SK-N-SH treated with all-trans-retinoic acid at 6 μM for 48 hours (cell line): ENCODE data around the gene GPR153.

Source experiments
- ATAC-seq: fragments of 200-7000 bp; cut with Tn5 transposase; 3 replicates; pipeline ENCODE4 v1.9.1; 2020; ENCODE audit warnings: mild to moderate bottlenecking, moderate library complexity
- ARNTL ChIP-seq: fragments of 450-650 bp; formaldehyde crosslinking; IDR thresholded peaks from 2 replicates; pipeline ENCODE4 v1.5.0; 2020; ENCODE audit warnings: low read depth, mild to moderate bottlenecking, moderate library complexity, borderline replicate concordance
- BACH2 ChIP-seq: fragments of 250-450 bp; sonication (Bioruptor Pico); IDR thresholded peaks from 2 replicates; pipeline ENCODE4 v1.9.0; 2021; ENCODE audit warnings: mild to moderate bottlenecking, borderline replicate concordance
- CSDC2 ChIP-seq: fragments of 250-450 bp; sonication (Bioruptor Pico); IDR thresholded peaks from 2 replicates; pipeline ENCODE4 v1.5.0; 2020; ENCODE audit warnings: mild to moderate bottlenecking, moderate library complexity
- ESRRG ChIP-seq: fragments of 250-450 bp; sonication (Bioruptor Pico); IDR thresholded peaks from 2 replicates; pipeline ENCODE4 v1.6.1; 2021; ENCODE audit warnings: mild to moderate bottlenecking
- GLIS3 ChIP-seq: fragments of 250-450 bp; sonication (Bioruptor Pico); IDR thresholded peaks from 2 replicates; pipeline ENCODE4 v1.5.0; 2020; ENCODE audit warnings: mild to moderate bottlenecking, moderate library complexity
- ISL1 ChIP-seq: fragments of 250-450 bp; sonication (Bioruptor Pico); IDR thresholded peaks from 2 replicates; pipeline ENCODE4 v2.1.2; 2022; ENCODE audit warnings: mild to moderate bottlenecking, moderate library complexity
- OSR1 ChIP-seq: fragments of 250-450 bp; sonication (Bioruptor Pico); IDR thresholded peaks from 2 replicates; pipeline ENCODE4 v1.8.0; 2022; ENCODE audit warnings: moderate library complexity, mild to moderate bottlenecking, inconsistent platforms
- PPARA ChIP-seq: fragments of 250-450 bp; sonication (Bioruptor Pico); IDR thresholded peaks from 2 replicates; pipeline ENCODE4 v1.5.0; 2020; ENCODE audit warnings: mild to moderate bottlenecking, borderline replicate concordance
- RARB ChIP-seq: fragments of 250-450 bp; sonication (Bioruptor Pico); IDR thresholded peaks from 2 replicates; pipeline ENCODE4 v1.8.0; 2021; ENCODE audit warnings: mild to moderate bottlenecking, moderate library complexity
- SNAI2 ChIP-seq: fragments of 250-450 bp; sonication (Bioruptor Pico); IDR thresholded peaks from 2 replicates; pipeline ENCODE4 v1.5.0; 2020; ENCODE audit warnings: mild to moderate bottlenecking, moderate library complexity
- TCF4 ChIP-seq: fragments of 250-450 bp; sonication (Bioruptor Pico); IDR thresholded peaks from 2 replicates; pipeline ENCODE4 v1.8.0; 2021; ENCODE audit warnings: mild to moderate bottlenecking, moderate library complexity, borderline replicate concordance
- TOX ChIP-seq: fragments of 250-450 bp; sonication (Bioruptor Pico); IDR thresholded peaks from 2 replicates; pipeline ENCODE4 v1.8.0; 2021; ENCODE audit warnings: mild to moderate bottlenecking, moderate library complexity, borderline replicate concordance
- ZFP3 ChIP-seq: fragments of 250-450 bp; sonication (Bioruptor Pico); IDR thresholded peaks from 2 replicates; pipeline ENCODE4 v1.5.0; 2020; ENCODE audit warnings: mild to moderate bottlenecking, moderate library complexity
- ZFP30 ChIP-seq: fragments of 450-650 bp; formaldehyde crosslinking; IDR thresholded peaks from 2 replicates; pipeline ENCODE4 v1.5.0; 2022; ENCODE audit warnings: mild to moderate bottlenecking, moderate library complexity
- ZNF565 ChIP-seq: fragments of 450-650 bp; formaldehyde crosslinking; conservative IDR thresholded peaks from 2 replicates; pipeline ENCODE4 v1.5.0; 2020; ENCODE audit warnings: low read depth, mild to moderate bottlenecking, moderate library complexity
- ZNF70 ChIP-seq: fragments of 450-650 bp; formaldehyde crosslinking; IDR thresholded peaks from 2 replicates; pipeline ENCODE4 v1.5.0; 2020; ENCODE audit warnings: mild to moderate bottlenecking, moderate library complexity
- ZNF8 ChIP-seq: fragments of 450-650 bp; formaldehyde crosslinking; IDR thresholded peaks from 2 replicates; pipeline ENCODE4 v1.5.0; 2020; ENCODE audit warnings: mild to moderate bottlenecking, moderate library complexity
- TF ChIP-seq, protein P1 (sequence below): fragments of 250-450 bp; sonication (Bioruptor Pico); IDR thresholded peaks from 2 replicates; pipeline ENCODE4 v1.5.1; 2021; ENCODE audit warnings: mild to moderate bottlenecking, moderate library complexity
- TF ChIP-seq, protein P2 (sequence below): fragments of 250-450 bp; sonication (Bioruptor Pico); IDR thresholded peaks from 2 replicates; pipeline ENCODE4 v1.5.1; 2020; ENCODE audit warnings: low read depth, mild to moderate bottlenecking, moderate library complexity
- TF ChIP-seq, protein P3 (sequence below): fragments of 250-450 bp; sonication (Bioruptor Pico); IDR thresholded peaks from 2 replicates; pipeline ENCODE4 v1.5.0; 2020; ENCODE audit warnings: mild to moderate bottlenecking, moderate library complexity
- TF ChIP-seq, protein P4 (sequence below): fragments of 250-450 bp; sonication (Bioruptor Pico); IDR thresholded peaks from 2 replicates; pipeline ENCODE4 v1.8.0; 2021; ENCODE audit warnings: low read depth, mild to moderate bottlenecking, moderate library complexity, borderline replicate concordance
- TF ChIP-seq, protein P5 (sequence below): fragments of 250-450 bp; sonication (Bioruptor Pico); IDR thresholded peaks from 2 replicates; pipeline ENCODE4 v1.8.0; 2020; ENCODE audit warnings: mild to moderate bottlenecking, moderate library complexity, borderline replicate concordance

GPR153 gene

DNA sequence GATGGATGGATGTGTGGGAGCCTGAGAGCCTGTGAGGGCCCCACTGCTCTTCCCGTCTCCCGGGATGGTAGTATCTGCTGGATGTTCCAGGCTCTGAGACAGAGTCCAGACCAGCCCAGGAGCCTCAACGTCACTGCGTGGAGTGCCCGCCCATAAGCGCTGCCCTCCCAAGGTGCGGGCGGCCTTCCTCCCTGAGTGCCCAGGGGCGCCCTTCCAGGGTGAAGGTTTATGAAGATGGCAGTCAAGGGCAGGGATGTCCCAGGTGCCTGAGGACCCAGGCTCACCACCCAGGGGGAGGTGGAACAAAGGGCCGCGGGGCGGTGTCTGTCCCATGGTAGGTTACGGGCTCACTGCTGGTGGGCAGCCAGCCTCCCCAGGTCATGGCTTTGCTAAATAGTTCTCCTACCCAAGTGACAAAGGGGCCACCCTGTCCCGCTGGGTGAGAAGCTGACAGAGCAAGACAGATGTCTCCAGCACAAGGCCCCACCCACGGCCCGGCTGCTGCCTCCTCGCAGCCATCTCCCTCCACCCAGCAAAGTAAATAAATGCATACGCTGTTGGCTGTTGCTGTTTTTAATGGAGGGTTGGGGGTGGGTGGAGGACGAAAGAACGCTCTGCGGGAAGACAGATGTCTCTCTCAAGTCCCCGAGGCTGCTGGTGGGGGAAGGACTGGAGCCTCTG lies 9.0 kb upstream of the GPR153 start (continued):
- TF ChIP-seq, protein P1, sequence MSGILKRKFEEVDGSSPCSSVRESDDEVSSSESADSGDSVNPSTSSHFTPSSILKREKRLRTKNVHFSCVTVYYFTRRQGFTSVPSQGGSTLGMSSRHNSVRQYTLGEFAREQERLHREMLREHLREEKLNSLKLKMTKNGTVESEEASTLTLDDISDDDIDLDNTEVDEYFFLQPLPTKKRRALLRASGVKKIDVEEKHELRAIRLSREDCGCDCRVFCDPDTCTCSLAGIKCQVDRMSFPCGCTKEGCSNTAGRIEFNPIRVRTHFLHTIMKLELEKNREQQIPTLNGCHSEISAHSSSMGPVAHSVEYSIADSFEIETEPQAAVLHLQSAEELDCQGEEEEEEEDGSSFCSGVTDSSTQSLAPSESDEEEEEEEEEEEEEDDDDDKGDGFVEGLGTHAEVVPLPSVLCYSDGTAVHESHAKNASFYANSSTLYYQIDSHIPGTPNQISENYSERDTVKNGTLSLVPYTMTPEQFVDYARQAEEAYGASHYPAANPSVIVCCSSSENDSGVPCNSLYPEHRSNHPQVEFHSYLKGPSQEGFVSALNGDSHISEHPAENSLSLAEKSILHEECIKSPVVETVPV (CRISPR knock-in tag), result no peak
- no peak for TF ChIP-seq ARNTL
- TF ChIP-seq, protein P2, sequence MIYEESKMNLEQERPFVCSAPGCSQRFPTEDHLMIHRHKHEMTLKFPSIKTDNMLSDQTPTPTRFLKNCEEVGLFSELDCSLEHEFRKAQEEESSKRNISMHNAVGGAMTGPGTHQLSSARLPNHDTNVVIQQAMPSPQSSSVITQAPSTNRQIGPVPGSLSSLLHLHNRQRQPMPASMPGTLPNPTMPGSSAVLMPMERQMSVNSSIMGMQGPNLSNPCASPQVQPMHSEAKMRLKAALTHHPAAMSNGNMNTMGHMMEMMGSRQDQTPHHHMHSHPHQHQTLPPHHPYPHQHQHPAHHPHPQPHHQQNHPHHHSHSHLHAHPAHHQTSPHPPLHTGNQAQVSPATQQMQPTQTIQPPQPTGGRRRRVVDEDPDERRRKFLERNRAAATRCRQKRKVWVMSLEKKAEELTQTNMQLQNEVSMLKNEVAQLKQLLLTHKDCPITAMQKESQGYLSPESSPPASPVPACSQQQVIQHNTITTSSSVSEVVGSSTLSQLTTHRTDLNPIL, result no peak
- TF ChIP-seq OSR1 (CRISPR knock-in tag), result no peak
- no peak for TF ChIP-seq PPARA (CRISPR knock-in tag)

DNA sequence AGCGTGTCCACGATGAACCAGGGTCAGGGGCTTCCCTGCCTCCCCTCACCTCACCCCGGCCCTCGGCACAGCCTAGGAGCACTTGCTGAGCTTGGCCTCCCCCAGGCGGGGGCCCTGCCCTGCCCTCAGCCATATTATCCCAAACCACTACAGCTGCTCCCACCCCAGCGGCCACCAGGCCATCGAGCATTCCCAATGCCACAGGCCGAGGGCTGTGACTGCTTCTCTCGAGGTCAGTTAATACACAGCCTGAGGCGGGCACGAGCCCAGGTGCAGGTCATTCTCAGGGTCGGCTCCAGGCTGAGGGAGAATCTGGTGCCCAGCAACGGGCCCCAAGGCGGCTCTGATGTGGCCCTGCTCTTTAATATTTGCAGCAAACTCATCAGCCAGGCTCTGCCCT lies 8.4 kb upstream of the GPR153 start:
- ATAC-seq, result no peak
- TF ChIP-seq GLIS3 (CRISPR knock-in tag) (no peak), ZFP30 (no peak), RARB (CRISPR knock-in tag) (no peak), CSDC2 (CRISPR knock-in tag) (no peak), ZFP3 (CRISPR knock-in tag) (no peak), BACH2 (CRISPR knock-in tag) (no peak), TOX (CRISPR knock-in tag) (no peak), ZNF565 (CRISPR knock-in tag) (no peak), PPARA (CRISPR knock-in tag) (no peak), ISL1 (CRISPR knock-in tag) (no peak), ESRRG (CRISPR knock-in tag) (no peak), TCF4 (CRISPR knock-in tag) (no peak), SNAI2 (CRISPR knock-in tag) (no peak), ZNF70 (CRISPR knock-in tag) (no peak), ZNF8 (no peak)
- TF ChIP-seq, protein P1 (CRISPR knock-in tag), result no peak
- TF ChIP-seq, protein P3, sequence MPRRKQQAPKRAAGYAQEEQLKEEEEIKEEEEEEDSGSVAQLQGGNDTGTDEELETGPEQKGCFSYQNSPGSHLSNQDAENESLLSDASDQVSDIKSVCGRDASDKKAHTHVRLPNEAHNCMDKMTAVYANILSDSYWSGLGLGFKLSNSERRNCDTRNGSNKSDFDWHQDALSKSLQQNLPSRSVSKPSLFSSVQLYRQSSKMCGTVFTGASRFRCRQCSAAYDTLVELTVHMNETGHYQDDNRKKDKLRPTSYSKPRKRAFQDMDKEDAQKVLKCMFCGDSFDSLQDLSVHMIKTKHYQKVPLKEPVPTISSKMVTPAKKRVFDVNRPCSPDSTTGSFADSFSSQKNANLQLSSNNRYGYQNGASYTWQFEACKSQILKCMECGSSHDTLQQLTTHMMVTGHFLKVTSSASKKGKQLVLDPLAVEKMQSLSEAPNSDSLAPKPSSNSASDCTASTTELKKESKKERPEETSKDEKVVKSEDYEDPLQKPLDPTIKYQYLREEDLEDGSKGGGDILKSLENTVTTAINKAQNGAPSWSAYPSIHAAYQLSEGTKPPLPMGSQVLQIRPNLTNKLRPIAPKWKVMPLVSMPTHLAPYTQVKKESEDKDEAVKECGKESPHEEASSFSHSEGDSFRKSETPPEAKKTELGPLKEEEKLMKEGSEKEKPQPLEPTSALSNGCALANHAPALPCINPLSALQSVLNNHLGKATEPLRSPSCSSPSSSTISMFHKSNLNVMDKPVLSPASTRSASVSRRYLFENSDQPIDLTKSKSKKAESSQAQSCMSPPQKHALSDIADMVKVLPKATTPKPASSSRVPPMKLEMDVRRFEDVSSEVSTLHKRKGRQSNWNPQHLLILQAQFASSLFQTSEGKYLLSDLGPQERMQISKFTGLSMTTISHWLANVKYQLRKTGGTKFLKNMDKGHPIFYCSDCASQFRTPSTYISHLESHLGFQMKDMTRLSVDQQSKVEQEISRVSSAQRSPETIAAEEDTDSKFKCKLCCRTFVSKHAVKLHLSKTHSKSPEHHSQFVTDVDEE (CRISPR knock-in tag), result no peak
- TF ChIP-seq, protein P4, sequence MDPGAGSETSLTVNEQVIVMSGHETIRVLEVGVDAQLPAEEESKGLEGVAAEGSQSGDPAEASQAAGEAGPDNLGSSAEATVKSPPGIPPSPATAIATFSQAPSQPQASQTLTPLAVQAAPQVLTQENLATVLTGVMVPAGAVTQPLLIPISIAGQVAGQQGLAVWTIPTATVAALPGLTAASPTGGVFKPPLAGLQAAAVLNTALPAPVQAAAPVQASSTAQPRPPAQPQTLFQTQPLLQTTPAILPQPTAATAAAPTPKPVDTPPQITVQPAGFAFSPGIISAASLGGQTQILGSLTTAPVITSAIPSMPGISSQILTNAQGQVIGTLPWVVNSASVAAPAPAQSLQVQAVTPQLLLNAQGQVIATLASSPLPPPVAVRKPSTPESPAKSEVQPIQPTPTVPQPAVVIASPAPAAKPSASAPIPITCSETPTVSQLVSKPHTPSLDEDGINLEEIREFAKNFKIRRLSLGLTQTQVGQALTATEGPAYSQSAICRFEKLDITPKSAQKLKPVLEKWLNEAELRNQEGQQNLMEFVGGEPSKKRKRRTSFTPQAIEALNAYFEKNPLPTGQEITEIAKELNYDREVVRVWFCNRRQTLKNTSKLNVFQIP (CRISPR knock-in tag), result no peak
- TF ChIP-seq, protein P5, sequence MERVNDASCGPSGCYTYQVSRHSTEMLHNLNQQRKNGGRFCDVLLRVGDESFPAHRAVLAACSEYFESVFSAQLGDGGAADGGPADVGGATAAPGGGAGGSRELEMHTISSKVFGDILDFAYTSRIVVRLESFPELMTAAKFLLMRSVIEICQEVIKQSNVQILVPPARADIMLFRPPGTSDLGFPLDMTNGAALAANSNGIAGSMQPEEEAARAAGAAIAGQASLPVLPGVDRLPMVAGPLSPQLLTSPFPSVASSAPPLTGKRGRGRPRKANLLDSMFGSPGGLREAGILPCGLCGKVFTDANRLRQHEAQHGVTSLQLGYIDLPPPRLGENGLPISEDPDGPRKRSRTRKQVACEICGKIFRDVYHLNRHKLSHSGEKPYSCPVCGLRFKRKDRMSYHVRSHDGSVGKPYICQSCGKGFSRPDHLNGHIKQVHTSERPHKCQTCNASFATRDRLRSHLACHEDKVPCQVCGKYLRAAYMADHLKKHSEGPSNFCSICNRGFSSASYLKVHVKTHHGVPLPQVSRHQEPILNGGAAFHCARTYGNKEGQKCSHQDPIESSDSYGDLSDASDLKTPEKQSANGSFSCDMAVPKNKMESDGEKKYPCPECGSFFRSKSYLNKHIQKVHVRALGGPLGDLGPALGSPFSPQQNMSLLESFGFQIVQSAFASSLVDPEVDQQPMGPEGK (CRISPR knock-in tag), result no peak
